ENCODE measurements around the gene ART3. TPM values are rescaled to one million over a fixed set of nuclear protein-coding genes. Genes with fewer than 3 reads are reported as not detected.

The ART3 gene
- total and polyA plus RNA-seq, 4 donors, result 0.68 to 0.81 TPM; not detected in 2

- intact Hi-C loops (cut with DNase I), result no loop called here
- Histone ChIP-seq H3K9me3 (ENCODE audit: control insufficient read depth, low read length) (no peaks in the 10 kb centered on the region), H3K4me1 (ENCODE audit: control insufficient read depth in 1 of 2, insufficient read depth in 2 of 2, low read length in 2 of 2) (no peaks in the 10 kb centered on the region), H3K4me3 (ENCODE audit: low read length in 2 of 2) (no peak overlapping the region), H3K27me3 (ENCODE audit: control insufficient read depth in 1 of 2, insufficient read depth in 2 of 2, low read length in 1 of 2) (no peaks in the 10 kb centered on the region), H3K36me3 (ENCODE audit: control insufficient read depth in 1 of 2, insufficient read depth in 2 of 2, low read length in 1 of 2) (no peaks in the 10 kb centered on the region), H3K27ac (ENCODE audit: low read depth in 1 of 2, low read length in 2 of 2) (no peak overlapping the region)
- DNase-seq (no peak), ATAC-seq (ENCODE audit: low FRiP score) (no peak)
Observed at GRCh38 chr4:76060506-76060905, 14.0 kb upstream of the ART3 start.

DNA sequence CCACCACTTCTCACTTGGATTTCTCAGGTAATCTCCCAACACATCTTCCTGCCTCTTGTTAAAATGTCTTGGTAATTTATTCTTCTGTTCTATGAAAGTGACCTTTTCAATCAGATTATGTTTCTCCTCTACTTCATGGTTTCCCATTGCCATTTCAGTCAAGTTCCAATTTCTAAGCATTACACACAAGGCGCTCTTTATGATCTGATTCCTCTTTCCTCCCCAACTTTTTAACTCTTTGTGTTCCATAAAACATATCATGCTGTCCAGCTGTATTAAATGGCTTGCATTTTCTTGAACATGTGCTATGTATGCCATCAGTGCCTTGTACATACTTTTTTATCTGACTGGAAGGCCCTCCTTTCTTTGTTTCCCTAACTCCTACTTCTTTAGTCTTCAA, 13.1 kb upstream of the ART3 start:
- ATAC-seq (ENCODE audit: low FRiP score) (no peak), DNase-seq (no peak)
- no peaks in the 10 kb centered on the region for H3K27me3 ChIP-seq (ENCODE audit: control insufficient read depth in 1 of 2, insufficient read depth in 2 of 2, low read length in 1 of 2)
- no peaks in the 10 kb centered on the region for H3K9me3 ChIP-seq (ENCODE audit: control insufficient read depth, low read length)
- no peak overlapping the region for H3K4me3 ChIP-seq (ENCODE audit: low read length in 2 of 2)
- H3K27ac ChIP-seq (ENCODE audit: low read depth in 1 of 2, low read length in 2 of 2), result no peak overlapping the region
- no peaks in the 10 kb centered on the region for H3K36me3 ChIP-seq (ENCODE audit: control insufficient read depth in 1 of 2, insufficient read depth in 2 of 2, low read length in 1 of 2)
- no peaks in the 10 kb centered on the region for H3K4me1 ChIP-seq (ENCODE audit: control insufficient read depth in 1 of 2, insufficient read depth in 2 of 2, low read length in 2 of 2)
- intact Hi-C loops (cut with DNase I), result no loop called here
- 44 to 60% methylated on average over 1 of the region's 1 CpG for WGBS, 2 donors

DNA sequence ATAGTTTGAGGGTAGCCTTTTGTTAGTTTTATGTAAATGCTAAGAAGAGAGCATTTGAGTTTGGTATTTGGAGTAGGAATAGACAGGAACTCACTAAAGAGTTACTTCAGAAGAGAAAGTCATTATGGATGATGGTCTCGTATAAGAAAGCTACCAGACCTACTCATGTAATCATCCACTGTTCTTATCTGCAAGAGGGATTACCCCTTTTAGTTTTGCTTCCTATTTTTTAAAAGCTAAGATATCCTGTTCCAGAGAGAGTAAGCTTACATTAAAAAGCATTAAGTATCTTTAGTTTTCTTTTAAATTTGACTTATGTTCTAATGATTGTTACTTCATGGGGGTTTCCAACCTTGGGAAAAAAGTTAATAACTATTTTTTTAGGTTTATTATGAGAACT, 12.5 kb upstream of the ART3 start:
- 42 to 50% methylated on average over 1 of the region's 1 CpG for WGBS, 2 donors
- Histone ChIP-seq H3K9me3 (ENCODE audit: control insufficient read depth, low read length) (no peaks in the 10 kb centered on the region), H3K27me3 (ENCODE audit: control insufficient read depth in 1 of 2, insufficient read depth in 2 of 2, low read length in 1 of 2) (no peaks in the 10 kb centered on the region), H3K27ac (ENCODE audit: low read depth in 1 of 2, low read length in 2 of 2) (no peak overlapping the region), H3K4me1 (ENCODE audit: control insufficient read depth in 1 of 2, insufficient read depth in 2 of 2, low read length in 2 of 2) (no peaks in the 10 kb centered on the region), H3K4me3 (ENCODE audit: low read length in 2 of 2) (no peak overlapping the region), H3K36me3 (ENCODE audit: control insufficient read depth in 1 of 2, insufficient read depth in 2 of 2, low read length in 1 of 2) (no peaks in the 10 kb centered on the region)
- ATAC-seq (ENCODE audit: low FRiP score) (no peak), DNase-seq (no peak)
- intact Hi-C loops (cut with DNase I), result no loop called here

DNA sequence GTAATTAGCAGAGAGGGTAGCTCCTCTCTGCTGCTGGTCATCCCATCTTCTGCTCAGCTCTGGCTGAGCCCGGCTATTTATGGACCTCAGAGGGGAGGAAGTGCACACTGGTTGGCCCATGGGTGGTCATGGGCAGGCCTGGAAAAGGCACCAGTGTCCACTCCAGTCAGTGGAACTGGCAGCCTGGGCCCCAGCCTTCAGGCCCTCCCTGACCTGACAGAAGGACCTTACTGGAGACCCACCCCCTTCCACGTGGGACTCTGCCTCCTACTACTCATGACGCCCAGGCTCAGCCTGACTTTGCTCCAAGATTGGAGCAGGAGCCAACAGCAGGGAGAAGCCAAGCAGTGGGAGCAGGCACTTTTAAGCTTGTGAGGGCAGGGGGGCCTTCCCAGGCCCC, 8.0 kb upstream of the ART3 start:
- H3K4me3 ChIP-seq (ENCODE audit: low read length in 2 of 2), result no peak overlapping the region
- ATAC-seq (ENCODE audit: low FRiP score) (no peak), DNase-seq (no peak)
- no peaks in the 10 kb centered on the region for H3K27me3 ChIP-seq (ENCODE audit: control insufficient read depth in 1 of 2, insufficient read depth in 2 of 2, low read length in 1 of 2)
- intact Hi-C loops (cut with DNase I), result loop anchor here in 1 of 2 donors (2.0 kb wide), 1 partner anchor 70 kb away; no protein-coding TSS in a partner anchor
- H3K9me3 ChIP-seq (ENCODE audit: control insufficient read depth, low read length), result no peaks in the 10 kb centered on the region
- H3K4me1 ChIP-seq (ENCODE audit: control insufficient read depth in 1 of 2, insufficient read depth in 2 of 2, low read length in 2 of 2), result no peaks in the 10 kb centered on the region
- WGBS, 2 donors, result 41 to 56% methylated on average over 3 of the region's 3 CpGs
- no peaks in the 10 kb centered on the region for H3K36me3 ChIP-seq (ENCODE audit: control insufficient read depth in 1 of 2, insufficient read depth in 2 of 2, low read length in 1 of 2)
- no peak overlapping the region for H3K27ac ChIP-seq (ENCODE audit: low read depth in 1 of 2, low read length in 2 of 2)

DNA sequence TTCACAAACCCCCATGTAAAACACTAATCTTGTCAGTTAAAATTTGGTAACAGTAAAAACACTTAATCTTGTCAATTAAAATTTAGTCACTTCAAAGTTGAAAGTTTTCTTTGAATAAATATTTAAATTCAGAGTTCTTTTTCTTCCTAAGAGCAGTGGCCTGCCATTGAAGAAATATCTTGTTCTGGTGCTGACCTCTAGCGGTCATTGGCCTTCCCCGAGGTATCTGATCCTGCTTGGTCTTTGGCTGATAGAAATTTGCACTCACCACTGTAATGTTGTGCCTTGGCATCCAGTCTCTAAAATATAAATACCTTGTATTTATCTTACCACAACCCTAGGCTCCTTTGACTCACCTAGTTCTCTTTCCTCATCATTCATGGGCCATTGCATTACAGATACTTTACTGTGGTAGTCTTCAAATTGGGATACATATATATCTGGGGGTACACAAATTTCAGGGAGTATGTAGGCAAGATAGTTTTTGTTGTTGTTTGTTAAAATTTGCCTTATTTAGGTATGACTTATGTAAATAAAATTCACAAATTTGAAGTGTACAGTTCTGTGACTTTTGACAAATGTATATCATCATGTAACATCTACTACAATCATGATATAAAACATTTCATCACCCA, 6.7 kb upstream of the ART3 start:
- ATAC-seq (ENCODE audit: low FRiP score), result no peak
- DNase-seq, result peak in 1 of 2 donors; percentile 78

GRCh38 chr4:76072760-76073159, 1.7 kb upstream of the ART3 start:
- Histone ChIP-seq H3K4me1 (ENCODE audit: control insufficient read depth in 1 of 2, insufficient read depth in 2 of 2, low read length in 2 of 2) (no peaks in the 10 kb centered on the region), H3K9me3 (ENCODE audit: control insufficient read depth, low read length) (no peaks in the 10 kb centered on the region), H3K27ac (ENCODE audit: low read depth in 1 of 2, low read length in 2 of 2) (no peak overlapping the region), H3K27me3 (ENCODE audit: control insufficient read depth in 1 of 2, insufficient read depth in 2 of 2, low read length in 1 of 2) (no peaks in the 10 kb centered on the region), H3K4me3 (ENCODE audit: low read length in 2 of 2) (no peak overlapping the region), H3K36me3 (ENCODE audit: control insufficient read depth in 1 of 2, insufficient read depth in 2 of 2, low read length in 1 of 2) (no peaks in the 10 kb centered on the region)
- WGBS, 2 donors, result 80 to 85% methylated on average over 4 of the region's 4 CpGs
- intact Hi-C loops (cut with DNase I), result no loop called here
- ATAC-seq (ENCODE audit: low FRiP score) (no peak), DNase-seq (no peak)

More for the DNA sequence above, 6.7 kb upstream of the ART3 start:
- H3K4me3 ChIP-seq (ENCODE audit: low read length in 2 of 2), result no peak overlapping the region
- H3K27ac ChIP-seq (ENCODE audit: low read depth in 1 of 2, low read length in 2 of 2), result no peak overlapping the region
- H3K27me3 ChIP-seq (ENCODE audit: control insufficient read depth in 1 of 2, insufficient read depth in 2 of 2, low read length in 1 of 2), result no peaks in the 10 kb centered on the region
- intact Hi-C loops (cut with DNase I), result loop anchor here (1.0 to 2.0 kb wide), 2 partner anchors 71 kb away; no protein-coding TSS in a partner anchor
- 0% methylated on average over 2 of the region's 2 CpGs for WGBS, 2 donors
- H3K4me1 ChIP-seq (ENCODE audit: control insufficient read depth in 1 of 2, insufficient read depth in 2 of 2, low read length in 2 of 2), result no peaks in the 10 kb centered on the region
- no peaks in the 10 kb centered on the region for H3K36me3 ChIP-seq (ENCODE audit: control insufficient read depth in 1 of 2, insufficient read depth in 2 of 2, low read length in 1 of 2)
- H3K9me3 ChIP-seq (ENCODE audit: control insufficient read depth, low read length), result no peaks in the 10 kb centered on the region

GRCh38 chr4:76074993-76075600, 588 bp downstream of the ART3 start:
- 68 to 74% methylated on average over 4 of the region's 4 CpGs for WGBS, 2 donors
- Histone ChIP-seq H3K27me3 (ENCODE audit: control insufficient read depth in 1 of 2, insufficient read depth in 2 of 2, low read length in 1 of 2) (no peaks in the 10 kb centered on the region), H3K4me1 (ENCODE audit: control insufficient read depth in 1 of 2, insufficient read depth in 2 of 2, low read length in 2 of 2) (no peaks in the 10 kb centered on the region), H3K4me3 (ENCODE audit: low read length in 2 of 2) (no peak overlapping the region), H3K9me3 (ENCODE audit: control insufficient read depth, low read length) (no peaks in the 10 kb centered on the region), H3K36me3 (ENCODE audit: control insufficient read depth in 1 of 2, insufficient read depth in 2 of 2, low read length in 1 of 2) (no peaks in the 10 kb centered on the region), H3K27ac (ENCODE audit: low read depth in 1 of 2, low read length in 2 of 2) (no peak overlapping the region)
- intact Hi-C loops (cut with DNase I), result no loop called here
- DNase-seq (no peak), ATAC-seq (ENCODE audit: low FRiP score) (no peak)

DNA sequence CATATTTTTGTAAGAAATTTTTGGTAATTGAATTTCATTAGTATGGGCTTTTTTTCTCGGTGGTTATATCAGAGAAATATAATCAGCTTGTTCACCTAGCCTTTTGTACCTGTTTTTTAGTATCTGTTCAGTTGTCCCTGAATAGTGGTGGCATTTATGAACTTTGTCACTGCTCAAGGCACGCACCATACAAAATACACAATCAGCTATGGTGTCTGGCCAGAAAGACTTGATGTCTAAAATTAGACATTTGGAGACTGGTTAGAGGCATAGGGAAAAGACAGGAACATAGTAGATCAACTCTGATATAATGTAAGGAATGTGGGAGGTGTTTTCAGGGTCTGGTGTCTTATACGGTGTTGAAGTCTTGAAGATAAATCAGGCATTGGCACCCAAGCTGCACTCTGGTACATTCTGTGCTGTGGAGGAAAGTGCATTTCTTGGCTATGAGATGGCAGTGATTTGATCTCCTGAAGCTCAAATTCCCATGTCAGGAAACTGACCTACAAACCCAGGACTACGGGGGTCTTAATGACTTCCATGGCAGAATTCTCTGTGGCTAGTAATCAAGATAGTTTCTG, 3.6 kb downstream of the ART3 start:
- no peaks in the 10 kb centered on the region for H3K27me3 ChIP-seq (ENCODE audit: control insufficient read depth in 1 of 2, insufficient read depth in 2 of 2, low read length in 1 of 2)
- no peaks in the 10 kb centered on the region for H3K4me1 ChIP-seq (ENCODE audit: control insufficient read depth in 1 of 2, insufficient read depth in 2 of 2, low read length in 2 of 2)
- ATAC-seq (ENCODE audit: low FRiP score) (no peak), DNase-seq (no peak)
- 30 to 32% methylated on average over 4 of the region's 4 CpGs for WGBS, 2 donors
- intact Hi-C loops (cut with DNase I), result no loop called here
- no peak overlapping the region for H3K4me3 ChIP-seq (ENCODE audit: low read length in 2 of 2)
- no peak overlapping the region for H3K27ac ChIP-seq (ENCODE audit: low read depth in 1 of 2, low read length in 2 of 2)
- no peaks in the 10 kb centered on the region for H3K36me3 ChIP-seq (ENCODE audit: control insufficient read depth in 1 of 2, insufficient read depth in 2 of 2, low read length in 1 of 2)
- H3K9me3 ChIP-seq (ENCODE audit: control insufficient read depth, low read length), result no peaks in the 10 kb centered on the region

DNA sequence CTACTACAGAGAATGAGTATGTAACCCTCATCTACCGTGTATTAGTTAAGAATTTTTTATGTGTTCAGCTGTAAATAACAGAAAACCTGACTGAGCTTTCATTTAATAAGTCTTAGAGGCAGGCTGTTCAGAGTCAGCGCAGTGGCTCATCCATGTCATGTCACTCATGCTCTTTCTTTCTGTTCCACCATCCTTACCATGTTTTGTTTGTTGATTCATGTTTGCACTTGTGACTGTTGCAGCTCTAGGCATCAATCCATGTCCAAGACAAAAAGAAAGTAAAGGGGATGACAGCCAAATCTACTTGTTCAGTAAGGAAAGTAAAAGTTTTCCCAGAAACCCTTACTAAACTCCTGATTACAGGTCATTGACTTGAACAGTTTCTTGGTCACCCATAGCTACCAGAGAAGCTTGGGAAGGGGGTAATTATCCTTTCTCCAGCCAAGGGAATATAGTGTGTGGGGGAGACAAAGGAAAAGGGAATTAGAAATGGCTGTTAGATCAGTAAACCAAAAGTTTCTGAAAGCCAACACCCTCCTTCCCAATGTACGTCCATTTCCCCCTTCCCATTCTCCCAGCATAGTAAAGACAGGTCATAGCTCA, 9.0 kb downstream of the ART3 start:
- Histone ChIP-seq H3K27me3 (ENCODE audit: control insufficient read depth in 1 of 2, insufficient read depth in 2 of 2, low read length in 1 of 2) (no peaks in the 10 kb centered on the region), H3K27ac (ENCODE audit: low read depth in 1 of 2, low read length in 2 of 2) (no peak overlapping the region), H3K9me3 (ENCODE audit: control insufficient read depth, low read length) (no peaks in the 10 kb centered on the region), H3K4me3 (ENCODE audit: low read length in 2 of 2) (no peak overlapping the region), H3K36me3 (ENCODE audit: control insufficient read depth in 1 of 2, insufficient read depth in 2 of 2, low read length in 1 of 2) (no peaks in the 10 kb centered on the region), H3K4me1 (ENCODE audit: control insufficient read depth in 1 of 2, insufficient read depth in 2 of 2, low read length in 2 of 2) (no peaks in the 10 kb centered on the region)
- 78 to 80% methylated on average over 3 of the region's 3 CpGs for WGBS, 2 donors
- intact Hi-C loops (cut with DNase I), result no loop called here
- no peak for DNase-seq
- ATAC-seq (ENCODE audit: low FRiP score), result no peak

Measured in aorta (tissue), 5 donors.